NCI-H2196 (cell line): ENCODE measurements around the gene MAGED1.
A peak's percentile ranks its signal among the peaks of the same experiment; 100 is the strongest.
"Not testable (repeated sequence)": the region's sequence is repeated elsewhere in the genome, so short reads cannot be mapped to it uniquely, and the experiment has no call there.

ENCODE experiments used
- DNase-seq: peaks from one replicate; lab custom pipeline; 2025; ENCODE audit not compliant: unreplicated experiment; lab: John Stamatoyannopoulos, UW

The MAGED1 gene

GRCh38 chrX:51893931-51894696 lies 691 bp downstream of the MAGED1 start:
- peak; percentile 19 for DNase-seq

DNA sequence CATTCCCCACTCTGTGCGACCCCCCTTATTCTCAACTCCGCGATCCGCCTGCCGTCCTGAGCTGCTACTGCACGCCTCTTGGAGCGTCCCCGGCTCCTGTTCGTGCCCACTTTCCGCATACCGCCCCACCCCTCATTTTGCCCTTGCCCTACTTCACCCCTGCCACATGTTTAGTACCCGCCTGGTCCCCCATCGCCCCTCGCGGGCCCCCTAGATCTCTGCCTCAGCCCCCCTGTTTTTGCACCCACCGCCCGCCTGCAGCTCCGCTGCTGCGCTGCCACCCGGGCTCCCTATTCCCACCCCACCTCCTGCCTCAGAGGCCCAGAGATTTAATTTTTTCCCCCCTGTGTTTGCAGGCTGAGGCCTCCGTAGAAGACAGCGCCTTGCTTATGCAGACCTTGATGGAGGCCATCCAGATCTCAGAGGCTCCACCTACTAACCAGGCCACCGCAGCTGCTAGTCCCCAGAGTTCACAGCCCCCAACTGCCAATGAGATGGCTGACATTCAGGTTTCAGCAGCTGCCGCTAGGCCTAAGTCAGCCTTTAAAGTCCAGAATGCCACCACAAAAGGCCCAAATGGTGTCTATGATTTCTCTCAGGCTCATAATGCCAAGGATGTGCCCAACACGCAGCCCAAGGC lies 1.4 kb downstream of the MAGED1 start:
- DNase-seq, result peak; percentile 6

- no peak for DNase-seq
Measured at GRCh38 chrX:51896626-51897025, 3.2 kb downstream of the MAGED1 start.

DNA sequence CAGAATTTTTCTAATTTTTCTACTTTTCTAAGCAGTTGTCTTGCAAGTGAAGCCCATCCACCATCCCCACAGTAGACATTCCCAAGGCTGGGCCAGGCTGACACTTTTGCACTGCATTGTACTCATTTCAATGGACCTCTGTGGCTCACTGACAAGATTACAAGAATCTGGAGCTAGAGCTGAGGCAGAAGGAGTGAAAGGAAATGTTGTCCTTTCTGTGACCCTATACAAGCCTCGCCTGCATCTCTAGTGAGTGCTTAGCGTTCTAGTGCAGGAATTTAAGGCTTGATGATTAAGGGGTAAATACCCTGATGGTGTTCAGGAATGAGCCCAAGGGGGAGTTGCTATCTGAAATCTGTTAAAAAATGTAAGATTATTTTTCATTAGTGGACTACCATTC lies 6.3 kb downstream of the MAGED1 start:
- DNase-seq, result no peak

DNA sequence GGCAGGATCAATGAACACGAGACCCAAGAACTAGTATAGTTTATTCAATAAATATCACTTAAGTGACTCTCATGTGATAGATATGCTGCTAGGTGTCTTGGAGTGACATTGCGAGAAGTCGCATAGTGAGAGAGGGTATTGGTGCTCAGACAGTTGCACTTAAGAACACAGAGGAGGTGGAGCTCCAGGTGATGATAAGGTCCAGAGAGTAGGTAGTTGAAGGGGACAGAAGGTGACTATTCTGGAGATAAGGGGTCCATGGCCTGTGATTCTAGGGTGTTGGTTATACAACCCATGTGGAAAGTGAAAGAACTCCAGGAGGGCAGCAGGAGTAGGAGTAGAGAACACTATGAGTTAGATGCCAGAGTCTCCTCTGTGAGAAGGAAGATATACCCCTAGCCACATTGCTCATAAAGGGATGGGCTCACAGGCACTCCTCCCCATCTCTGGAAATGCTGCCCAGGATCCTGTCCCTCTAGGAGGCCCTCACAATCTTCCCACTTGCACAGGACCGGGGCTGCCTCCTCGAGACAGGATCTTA lies 9.2 kb downstream of the MAGED1 start:
- no peak for DNase-seq

DNA sequence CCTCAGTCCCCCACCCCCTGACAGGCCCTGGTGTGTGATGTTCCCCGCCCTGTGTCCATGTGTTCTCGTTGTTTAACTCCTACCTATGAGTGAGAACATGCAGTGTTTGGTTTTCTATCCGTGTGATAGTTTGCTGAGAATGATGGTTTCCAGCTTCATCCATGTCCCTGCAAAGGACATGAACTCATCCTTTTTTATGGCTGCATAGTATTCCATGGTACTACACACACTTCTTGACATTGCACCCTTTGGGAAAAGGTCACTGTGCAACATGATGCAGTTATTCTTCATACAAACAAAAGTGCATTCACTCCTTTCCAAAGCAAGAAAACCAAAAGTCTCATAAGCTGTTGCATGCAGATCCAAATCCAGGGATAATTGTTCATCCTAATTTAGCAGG lies 11.7 kb downstream of the MAGED1 start:
- not testable (repeated sequence) for DNase-seq

DNA sequence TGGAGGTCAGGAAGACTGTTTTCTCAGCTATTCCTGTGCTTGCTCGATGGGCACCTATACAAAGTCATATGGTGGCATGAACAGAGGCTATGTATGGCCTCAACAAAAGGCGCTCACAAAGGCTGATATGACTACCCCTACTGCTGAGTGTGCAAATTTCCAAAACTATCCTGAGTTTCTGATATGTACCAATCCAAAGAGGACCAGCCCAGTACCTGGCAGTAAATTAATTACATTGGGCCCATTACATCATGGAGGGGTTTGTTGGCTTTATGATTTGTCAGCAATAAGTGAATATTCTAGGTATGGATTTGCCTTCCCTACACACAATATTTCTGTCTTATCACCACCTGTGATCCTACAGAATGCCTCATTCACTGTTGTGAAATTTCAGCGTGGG lies 12.3 kb downstream of the MAGED1 start:
- DNase-seq, result no peak

DNA sequence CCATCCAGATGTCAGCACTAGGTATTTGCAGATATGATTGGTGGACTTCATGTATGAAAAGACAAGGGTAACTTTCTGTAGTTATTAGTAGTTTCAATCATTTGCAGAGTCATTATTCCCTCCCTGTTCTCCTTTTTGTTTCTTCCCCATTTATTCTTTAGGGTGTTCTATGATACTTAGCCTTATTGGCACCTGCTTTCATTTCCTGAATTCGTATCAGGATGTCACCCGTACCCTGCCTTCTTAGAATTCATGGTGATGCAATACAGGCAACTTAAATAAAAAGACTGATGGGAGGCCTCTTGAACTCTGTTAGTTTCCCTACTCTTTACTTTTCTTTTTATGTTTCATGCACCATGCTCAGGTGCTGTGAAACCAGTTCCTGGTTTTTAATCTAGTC lies 24.2 kb downstream of the MAGED1 start:
- DNase-seq, result no peak

DNA sequence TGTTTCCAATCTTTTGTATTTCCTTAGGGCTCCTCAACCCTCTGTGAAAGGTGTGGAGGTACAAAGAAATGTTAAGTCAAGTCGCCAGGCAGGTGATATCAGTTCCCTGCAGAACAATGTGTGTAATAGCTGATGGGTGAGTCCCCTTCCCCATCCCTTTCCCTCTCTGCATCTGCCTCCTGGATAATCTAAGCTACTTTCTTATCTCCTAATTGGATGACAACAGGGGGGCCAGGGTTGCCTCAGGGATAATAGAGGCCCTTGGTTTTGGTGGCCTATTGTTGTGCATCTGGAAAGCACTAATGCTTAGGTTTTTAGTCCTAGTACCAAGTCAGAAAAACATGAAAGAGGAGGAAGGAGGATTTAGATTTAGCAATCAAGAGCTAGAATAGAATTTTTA lies 29.1 kb downstream of the MAGED1 start:
- no peak for DNase-seq

- no peak for DNase-seq
Measured at GRCh38 chrX:51931566-51932150, 38.2 kb downstream of the MAGED1 start.
